Nephron progenitor cell (in vitro differentiated cells): ENCODE data around the gene MICAL1.

ENCODE experiments used
- DNase-seq: peaks from one replicate; pipeline ENCODE4 v3.0.0; 2021
- H3K27ac Mint-ChIP-seq: 2 replicates; pipeline ENCODE4 v1.8.0; 2021; ENCODE audit warnings: mild to moderate bottlenecking, moderate library complexity, mixed read lengths
- H3K27me3 Mint-ChIP-seq: 2 replicates; pipeline ENCODE4 v1.8.0; 2021; ENCODE audit warnings: mild to moderate bottlenecking, low read depth, mixed read lengths; ENCODE audit not compliant: poor library complexity
- H3K36me3 Mint-ChIP-seq: 2 replicates; pipeline ENCODE4 v1.8.0; 2021; ENCODE audit warnings: low read depth, mixed read lengths
- H3K4me1 Mint-ChIP-seq: 2 replicates; pipeline ENCODE4 v1.8.0; 2021; ENCODE audit warnings: mixed read lengths
- H3K4me3 Mint-ChIP-seq: 2 replicates; pipeline ENCODE4 v1.8.0; 2021; ENCODE audit warnings: mild to moderate bottlenecking, moderate library complexity, mixed read lengths
- H3K9me3 Mint-ChIP-seq: 2 replicates; pipeline ENCODE4 v1.8.0; 2021; ENCODE audit warnings: mild to moderate bottlenecking, moderate library complexity, mixed read lengths
- CTCF ChIP-seq: fragments of 200-600 bp; sonication (generic); IDR thresholded peaks from 2 replicates; pipeline ENCODE4 v1.5.0; 2021; ENCODE audit warnings: antibody characterized with exemption

MICAL1 gene

GRCh38 chr6:109460161-109460829 is 4.7 kb upstream of the MICAL1 start:
- peaks cover 34% of the 10 kb centered on the region for H3K36me3 Mint-ChIP-seq
- H3K4me1 Mint-ChIP-seq: peaks cover 15% of the 10 kb centered on the region
- H3K27ac Mint-ChIP-seq: no peak overlapping the region
- H3K27me3 Mint-ChIP-seq: peaks cover 9% of the 10 kb centered on the region
- H3K4me3 Mint-ChIP-seq: no peak overlapping the region
- DNase-seq: no peak
- peaks cover 3% of the 10 kb centered on the region for H3K9me3 Mint-ChIP-seq
- no peak for TF ChIP-seq CTCF

GRCh38 chr6:109458774-109459531 is 3.4 kb upstream of the MICAL1 start:
- peaks cover 23% of the 10 kb centered on the region for H3K4me1 Mint-ChIP-seq
- no peak overlapping the region for H3K4me3 Mint-ChIP-seq
- H3K9me3 Mint-ChIP-seq: peaks cover 3% of the 10 kb centered on the region
- TF ChIP-seq CTCF: no peak
- DNase-seq: no peak
- peaks cover 21% of the 10 kb centered on the region for H3K36me3 Mint-ChIP-seq
- no peak overlapping the region for H3K27ac Mint-ChIP-seq
- peaks cover 9% of the 10 kb centered on the region for H3K27me3 Mint-ChIP-seq

- H3K9me3 Mint-ChIP-seq: peaks cover 3% of the 10 kb centered on the region
- peaks cover 10% of the 10 kb centered on the region for H3K36me3 Mint-ChIP-seq
- no peak for DNase-seq
- H3K27me3 Mint-ChIP-seq: peaks cover 9% of the 10 kb centered on the region
- no peak overlapping the region for H3K27ac Mint-ChIP-seq
- no peak for TF ChIP-seq CTCF
- peaks cover 26% of the 10 kb centered on the region for H3K4me1 Mint-ChIP-seq
- no peak overlapping the region for H3K4me3 Mint-ChIP-seq
Measured at GRCh38 chr6:109457562-109457996, 2.0 kb upstream of the MICAL1 start.

GRCh38 chr6:109456710-109457561 is 1.4 kb upstream of the MICAL1 start:
- H3K4me1 Mint-ChIP-seq: peaks cover 26% of the 10 kb centered on the region
- peaks cover 4% of the 10 kb centered on the region for H3K36me3 Mint-ChIP-seq
- H3K27me3 Mint-ChIP-seq: peaks cover 9% of the 10 kb centered on the region
- H3K9me3 Mint-ChIP-seq: peaks cover 2% of the 10 kb centered on the region
- DNase-seq: no peak
- no peak overlapping the region for H3K27ac Mint-ChIP-seq
- H3K4me3 Mint-ChIP-seq: peak overlapping the region; percentile 78
- TF ChIP-seq CTCF: no peak

GRCh38 chr6:109456111-109456583 is 575 bp upstream of the MICAL1 start:
- Mint-ChIP-seq H3K4me1 (peaks cover 26% of the 10 kb centered on the region), H3K4me3 (peak overlapping the region; percentile 78), H3K27me3 (peaks cover 9% of the 10 kb centered on the region), H3K27ac (no peak overlapping the region), H3K9me3 (no peaks in the 10 kb centered on the region), H3K36me3 (no peaks in the 10 kb centered on the region)
- no peak for TF ChIP-seq CTCF
- DNase-seq: no peak
